GM12878 (cell line): ENCODE results near the gene COL11A1.

Experiments used
- BHLHE40 ChIP-seq, 2 experiments: fragments of 450-650 bp in 1 of 2; IDR thresholded peaks; 2 replicates each; pipeline ENCODE4 v1.6.1; 2011 to 2017; ENCODE audit warnings: low read depth in 2 of 2, borderline replicate concordance in 1 of 2, improper control_type of control experiment in 1 of 2, low read length in 1 of 2, mild to moderate bottlenecking in 1 of 2
- ESRRA ChIP-seq: IDR thresholded peaks from 2 replicates; pipeline ENCODE4 v1.6.1; 2012; ENCODE audit warnings: mild to moderate bottlenecking, low read length, improper control_type of control experiment
- TAF1 ChIP-seq: IDR thresholded peaks from 2 replicates; pipeline ENCODE4 v1.6.1; 2011; ENCODE audit warnings: mild to moderate bottlenecking, low read depth, low read length, borderline replicate concordance

DNA sequence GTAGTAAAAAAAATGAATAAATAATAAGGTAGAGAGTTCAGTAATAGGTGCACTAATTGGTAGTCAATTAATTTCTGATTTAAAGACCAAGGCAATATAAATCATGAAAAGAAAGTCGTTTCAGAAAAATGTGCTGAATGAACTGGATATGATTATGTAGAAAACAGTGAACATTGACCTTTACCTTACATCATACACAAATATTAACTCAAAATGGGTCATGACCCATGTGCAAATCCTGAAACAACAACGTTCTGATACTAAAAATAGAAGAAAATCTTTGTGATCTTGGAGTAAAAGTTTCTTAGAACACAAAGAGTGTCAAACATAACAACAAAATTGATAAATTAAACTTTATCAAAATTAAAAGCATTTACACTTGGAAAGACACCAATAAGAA is 39.1 kb downstream of the COL11A1 start:
- no peak for TF ChIP-seq BHLHE40 (IDR thresholded peaks at IDR 0.05; ENCODE audit: borderline replicate concordance in 1 of 2, low read depth in 2 of 2, low read length in 1 of 2)
- TF ChIP-seq ESRRA: no peak
- no peak for TF ChIP-seq TAF1
